Measurements from ENCODE around the gene PRL. TPM values are rescaled to one million over a fixed set of nuclear protein-coding genes. Genes with fewer than 3 reads are reported as not detected.

Gene PRL
- total RNA-seq, 6 experiments from 2014 or later, result not detected

GRCh38 chr6:22249711-22250350 lies 47.0 kb downstream of the PRL start:
- peaks cover 18% of the 10 kb centered on the region for H3K9me3 Mint-ChIP-seq
- no peak overlapping the region for H3K4me3 Mint-ChIP-seq
- TF ChIP-seq CTCF (IDR thresholded peaks at IDR 0.05), result no peak
- H3K4me1 Mint-ChIP-seq (ENCODE audit: low read depth), result peaks cover 8% of the 10 kb centered on the region; the same call in 1 of the 2 replicates
- H3K27me3 Mint-ChIP-seq (ENCODE audit: insufficient read depth), result no peaks in the 10 kb centered on the region
- no peak for DNase-seq
- no peaks in the 10 kb centered on the region for H3K36me3 Mint-ChIP-seq (ENCODE audit: low read depth)
- H3K27ac Mint-ChIP-seq, result no peak overlapping the region

GRCh38 chr6:22248513-22249308 lies 48.1 kb downstream of the PRL start:
- H3K9me3 Mint-ChIP-seq, result peaks cover 18% of the 10 kb centered on the region
- peaks cover 8% of the 10 kb centered on the region; the same call in 1 of the 2 replicates for H3K4me1 Mint-ChIP-seq (ENCODE audit: low read depth)
- no peak overlapping the region for H3K4me3 Mint-ChIP-seq
- H3K27ac Mint-ChIP-seq, result no peak overlapping the region
- TF ChIP-seq CTCF (IDR thresholded peaks at IDR 0.05), result no peak
- no peak for DNase-seq
- H3K36me3 Mint-ChIP-seq (ENCODE audit: low read depth), result no peaks in the 10 kb centered on the region
- H3K27me3 Mint-ChIP-seq (ENCODE audit: insufficient read depth), result no peaks in the 10 kb centered on the region

GRCh38 chr6:22247916-22248482 lies 48.8 kb downstream of the PRL start:
- H3K9me3 Mint-ChIP-seq, result peaks cover 19% of the 10 kb centered on the region
- H3K4me1 Mint-ChIP-seq (ENCODE audit: low read depth), result peaks cover 8% of the 10 kb centered on the region; the same call in 1 of the 2 replicates
- H3K4me3 Mint-ChIP-seq, result no peak overlapping the region
- H3K27me3 Mint-ChIP-seq (ENCODE audit: insufficient read depth), result no peaks in the 10 kb centered on the region
- DNase-seq, result no peak
- no peaks in the 10 kb centered on the region for H3K36me3 Mint-ChIP-seq (ENCODE audit: low read depth)
- no peak for TF ChIP-seq CTCF (IDR thresholded peaks at IDR 0.05)
- H3K27ac Mint-ChIP-seq, result no peak overlapping the region

- Mint-ChIP-seq H3K4me3 (no peak overlapping the region), H3K27ac (no peak overlapping the region), H3K4me1 (ENCODE audit: low read depth) (no peaks in the 10 kb centered on the region; the same call in 1 of the 2 replicates), H3K36me3 (ENCODE audit: low read depth) (no peaks in the 10 kb centered on the region), H3K27me3 (ENCODE audit: insufficient read depth) (no peaks in the 10 kb centered on the region), H3K9me3 (peaks cover 25% of the 10 kb centered on the region)
- DNase-seq, result no peak
- TF ChIP-seq CTCF (IDR thresholded peaks at IDR 0.05), result no peak
Measured at GRCh38 chr6:22240025-22240424, 56.8 kb downstream of the PRL start.

- no peaks in the 10 kb centered on the region for H3K36me3 Mint-ChIP-seq (ENCODE audit: low read depth)
- no peak for TF ChIP-seq CTCF (IDR thresholded peaks at IDR 0.05)
- no peaks in the 10 kb centered on the region; the same call in 1 of the 2 replicates for H3K4me1 Mint-ChIP-seq (ENCODE audit: low read depth)
- no peak overlapping the region for H3K4me3 Mint-ChIP-seq
- no peaks in the 10 kb centered on the region for H3K27me3 Mint-ChIP-seq (ENCODE audit: insufficient read depth)
- DNase-seq, result no peak
- no peak overlapping the region for H3K27ac Mint-ChIP-seq
- peaks cover 29% of the 10 kb centered on the region for H3K9me3 Mint-ChIP-seq
Measured at GRCh38 chr6:22239261-22239921, 57.4 kb downstream of the PRL start.
